GM18526 (cell line): ENCODE data around the gene ULBP2.

Experiments used
- POLR2A ChIP-seq: IDR thresholded peaks from 3 replicates; pipeline ENCODE4 v1.6.1; 2011; ENCODE audit not compliant: insufficient read length; ENCODE audit errors: extremely low read depth

Gene ULBP2

GRCh38 chr6:149923327-149923986, 18.4 kb upstream of the ULBP2 start:
- no peak for TF ChIP-seq POLR2A

GRCh38 chr6:149924206-149924932, 17.4 kb upstream of the ULBP2 start:
- TF ChIP-seq POLR2A = no peak

DNA sequence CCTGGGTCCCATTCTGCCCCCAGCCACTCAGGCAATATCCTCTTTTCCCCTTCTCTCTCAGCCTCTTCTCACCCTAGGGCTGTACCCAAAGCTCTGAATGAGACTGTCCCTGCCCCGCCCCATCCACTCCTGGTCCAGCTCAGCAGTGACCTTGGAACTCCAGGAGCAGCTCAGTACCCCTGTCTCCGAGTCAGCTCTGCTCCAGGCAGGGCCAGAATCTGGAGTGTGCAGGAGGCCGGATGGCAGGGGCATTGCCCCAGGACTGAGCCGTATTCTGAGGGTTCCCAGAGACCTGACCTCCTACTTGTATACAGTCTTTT, 16.9 kb upstream of the ULBP2 start:
- no peak for TF ChIP-seq POLR2A

DNA sequence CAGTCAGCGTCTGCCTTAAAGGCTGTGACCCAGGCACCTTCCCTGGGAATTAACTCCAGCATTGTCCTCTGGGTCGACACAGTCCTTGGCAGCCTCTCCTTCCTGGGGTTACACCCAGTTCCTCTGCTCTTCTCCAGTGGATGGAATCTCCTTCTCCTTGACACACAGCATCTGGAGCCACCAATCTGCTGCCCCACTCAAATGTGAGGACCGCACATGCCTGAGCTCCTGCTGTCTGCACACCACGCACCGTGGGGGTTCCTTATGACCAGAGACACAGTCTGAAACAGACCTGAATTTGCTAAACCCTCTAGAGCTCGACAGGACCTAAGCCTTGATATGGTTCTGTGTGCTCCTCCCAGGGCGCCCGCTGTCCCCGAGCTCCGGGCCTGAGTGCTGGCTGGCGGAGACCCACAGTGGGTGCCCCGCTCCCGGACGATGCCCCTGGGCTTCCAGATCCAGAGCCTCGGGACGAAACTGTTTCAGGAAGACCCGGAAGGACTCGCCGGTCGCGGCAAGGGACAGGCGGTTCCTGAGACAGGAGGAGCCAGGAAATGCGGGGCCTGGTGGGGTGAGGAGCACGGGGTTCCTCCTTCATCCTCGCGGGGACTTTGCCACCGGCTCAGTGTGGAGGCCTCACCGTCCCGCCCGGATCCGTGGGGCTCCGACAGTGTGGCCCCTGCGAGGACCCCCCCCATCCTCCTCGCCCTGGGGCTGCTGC, 16.4 kb upstream of the ULBP2 start:
- no peak for TF ChIP-seq POLR2A

DNA sequence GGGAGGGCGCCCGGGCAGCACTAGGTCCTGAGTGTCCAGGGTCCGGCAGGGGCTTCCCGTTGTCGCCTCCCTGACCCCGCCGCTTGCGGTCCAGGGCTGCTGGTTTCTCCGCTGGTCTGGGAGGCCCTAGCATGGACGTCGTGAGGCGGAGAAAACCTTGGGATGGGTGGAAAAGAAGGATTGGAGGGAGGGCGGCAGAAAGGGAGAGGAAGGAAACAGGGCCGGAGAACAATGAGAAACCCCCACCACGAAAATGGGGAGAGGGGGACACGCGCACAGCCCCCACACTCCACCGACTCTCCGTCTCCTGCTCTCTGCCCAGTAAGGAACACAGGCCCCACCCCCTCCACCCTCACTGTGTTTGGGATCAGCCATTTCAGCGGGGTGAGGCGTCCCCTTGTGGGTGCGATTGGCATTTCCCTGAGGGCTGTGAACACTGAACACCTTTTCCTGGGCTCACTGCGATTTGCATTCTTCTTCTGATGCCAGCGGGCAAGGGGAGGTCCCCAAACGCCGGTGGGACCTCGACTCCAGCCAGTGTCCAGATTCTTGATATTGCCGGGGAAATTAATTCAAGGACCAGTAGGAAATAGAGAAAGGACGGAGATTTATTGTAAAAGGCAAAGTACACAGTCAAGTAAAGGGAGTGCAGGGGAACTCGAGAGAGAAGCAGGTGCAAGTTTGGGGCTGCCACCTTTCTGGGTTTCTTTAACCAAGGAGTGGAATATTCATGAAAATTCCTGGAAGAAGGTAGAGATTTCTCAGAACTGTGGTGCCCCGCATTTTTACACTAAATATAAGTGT, 15.6 kb upstream of the ULBP2 start:
- TF ChIP-seq POLR2A = no peak

DNA sequence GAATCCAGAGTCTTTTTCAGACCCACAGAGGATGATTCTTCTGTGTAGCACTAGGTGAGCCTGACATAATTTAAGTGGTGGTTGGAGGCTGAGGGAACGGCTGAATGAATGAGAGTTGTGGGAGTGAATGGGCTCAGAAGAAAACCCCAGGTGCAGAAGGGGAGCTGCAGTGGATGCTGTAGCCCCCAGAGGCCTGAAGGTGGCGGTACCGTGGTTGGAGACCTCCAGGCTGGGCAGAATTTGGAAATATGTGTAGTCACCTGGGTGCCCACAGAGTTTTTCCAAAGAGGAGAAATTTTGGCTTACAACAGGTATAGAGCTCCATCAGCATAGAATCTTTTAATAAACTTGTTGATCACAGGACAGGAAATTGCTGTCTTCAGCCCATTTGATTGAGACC, 12.4 kb upstream of the ULBP2 start:
- no peak for TF ChIP-seq POLR2A

- TF ChIP-seq POLR2A = no peak
Observed at GRCh38 chr6:149931501-149931900, 10.3 kb upstream of the ULBP2 start.

DNA sequence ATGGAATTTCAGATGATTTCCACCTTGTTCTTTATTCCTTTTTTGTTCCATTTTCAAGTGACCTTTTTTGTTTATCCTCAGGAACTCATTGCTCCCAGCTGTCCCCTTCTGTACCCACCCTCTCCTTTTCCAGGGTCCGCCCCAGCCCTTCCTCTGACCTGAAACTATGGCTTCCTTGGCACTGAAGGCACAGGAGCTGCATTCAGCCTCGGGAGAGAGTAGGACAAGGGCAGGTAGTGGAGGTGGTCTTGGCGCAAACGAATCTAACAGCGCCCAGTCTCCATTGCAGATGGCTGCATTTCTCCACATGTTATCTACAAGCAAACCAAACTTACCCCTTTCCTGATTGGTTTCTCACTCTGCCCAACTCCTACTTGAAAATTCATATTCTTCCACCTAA, 8.8 kb upstream of the ULBP2 start:
- TF ChIP-seq POLR2A = no peak

- TF ChIP-seq POLR2A = no peak
Observed at GRCh38 chr6:149933461-149933860, 8.4 kb upstream of the ULBP2 start.

- TF ChIP-seq POLR2A = no peak
Observed at GRCh38 chr6:149934249-149935156, 7.3 kb upstream of the ULBP2 start.

DNA sequence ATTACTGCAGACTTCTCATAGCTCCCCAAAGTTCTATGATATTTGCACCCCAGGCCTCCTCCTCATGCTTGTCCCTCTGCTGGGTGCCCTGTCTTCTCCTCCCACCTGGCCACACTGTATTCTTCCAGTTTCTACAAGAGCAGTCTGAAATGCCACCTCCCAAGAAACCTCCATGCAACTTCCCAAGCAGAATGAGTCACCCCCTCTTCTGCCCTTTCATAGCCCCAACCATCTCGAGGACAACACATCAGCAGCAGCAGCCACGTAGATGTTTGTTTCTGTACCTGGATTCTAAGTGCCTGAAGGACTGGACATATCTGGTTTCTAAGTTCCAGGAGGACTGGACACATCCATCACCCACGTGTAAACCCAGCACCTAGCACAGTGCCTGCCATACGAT, 6.6 kb upstream of the ULBP2 start:
- no peak for TF ChIP-seq POLR2A

DNA sequence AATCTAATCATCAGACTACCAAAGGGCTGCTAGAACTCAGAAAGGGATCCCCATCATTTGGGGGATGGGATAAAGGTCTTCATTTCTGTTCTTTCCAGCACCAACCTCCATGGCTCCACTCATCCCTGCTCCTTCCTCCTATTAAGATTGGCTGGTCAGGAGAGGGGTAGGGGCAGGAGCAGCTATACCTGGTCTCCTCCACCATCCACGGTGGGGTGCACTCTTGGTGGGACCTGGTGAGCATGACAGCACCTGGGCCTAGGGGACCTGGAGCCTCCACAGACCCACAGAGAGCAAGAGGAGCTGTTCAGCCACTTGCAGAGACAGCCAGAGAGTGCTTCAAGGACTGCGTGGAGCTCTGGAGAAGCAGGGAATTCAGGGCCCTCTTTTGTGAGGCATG, 6.1 kb upstream of the ULBP2 start:
- no peak for TF ChIP-seq POLR2A

DNA sequence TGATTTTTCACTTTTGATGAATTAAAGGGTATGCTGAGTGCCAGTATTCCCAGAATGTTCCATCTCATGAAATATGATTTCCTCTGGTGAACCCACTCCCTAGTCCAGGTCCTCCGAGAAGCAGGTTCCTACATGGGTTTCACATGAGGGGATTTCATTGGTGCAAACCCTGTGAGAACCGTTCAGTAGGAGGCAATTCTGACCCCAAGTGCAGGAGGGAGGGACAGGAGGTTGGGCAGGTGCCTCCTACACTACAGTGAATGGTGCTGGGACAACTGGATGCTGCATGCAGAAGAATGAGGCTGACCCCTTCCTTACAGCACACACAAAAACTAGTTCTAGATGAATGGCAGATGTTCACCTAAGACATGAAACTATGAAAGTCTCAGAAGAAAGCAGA, 5.1 kb upstream of the ULBP2 start:
- no peak for TF ChIP-seq POLR2A

DNA sequence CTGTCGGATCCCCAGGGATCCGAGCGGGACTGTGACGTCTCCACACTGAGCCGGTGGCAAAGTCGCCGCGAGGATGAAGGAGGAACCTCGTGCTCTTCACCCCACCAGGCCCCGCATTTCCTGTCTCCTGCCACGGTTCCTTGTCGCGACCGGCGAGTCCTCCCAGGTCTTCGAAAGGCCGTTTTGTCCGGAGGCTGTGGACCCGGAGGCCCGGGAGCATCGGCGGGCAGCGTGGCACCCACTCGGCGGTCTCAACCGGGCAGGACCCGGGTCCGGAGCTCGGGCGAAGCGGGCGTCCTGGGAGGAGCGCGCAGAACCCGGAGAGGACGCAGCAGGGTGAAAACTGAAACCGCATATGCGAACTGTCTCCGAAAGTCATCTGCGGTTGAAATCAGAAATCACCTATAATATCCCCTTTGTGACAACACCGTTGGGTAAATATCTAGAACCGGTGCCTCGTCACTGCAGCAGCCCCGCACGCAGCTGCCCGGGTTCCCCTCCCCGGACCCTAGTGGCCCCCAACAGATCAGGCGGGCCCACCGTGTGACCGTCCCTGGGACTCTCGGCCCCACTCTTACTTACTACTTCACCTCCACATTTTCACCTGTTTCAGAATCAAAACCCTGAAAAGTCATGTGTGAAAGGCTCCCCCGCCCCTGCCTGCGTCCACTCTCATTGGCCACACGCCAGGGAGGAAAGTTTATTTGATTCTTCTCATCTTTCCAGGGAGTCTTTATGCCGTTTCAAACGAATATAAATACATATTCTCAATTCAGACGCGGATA, 3.1 kb upstream of the ULBP2 start:
- no peak for TF ChIP-seq POLR2A
